HAP-1 (cell line): ENCODE data around the gene RUNX2.

Source experiments
- DNase-seq, 2 experiments: peaks; one replicate each; pipeline ENCODE4 v3.0.0-alpha.2; 2016 to 2020; ENCODE audit warnings: low spot score in 2 of 2
- H3K27me3 ChIP-seq: fragments of 250-450 bp; sonication (Bioruptor Pico); 2 replicates; pipeline ENCODE4 v1.5.1; 2020; ENCODE audit warnings: low read depth, mild to moderate bottlenecking, moderate library complexity
- H3K36me3 ChIP-seq: fragments of 250-450 bp; sonication (Bioruptor Pico); replicated peaks from 2 replicates; pipeline ENCODE4 v1.5.1; 2020; ENCODE audit warnings: mild to moderate bottlenecking
- H3K4me1 ChIP-seq: fragments of 250-450 bp; sonication (Bioruptor Pico); 2 replicates; pipeline ENCODE4 v1.5.1; 2020; ENCODE audit warnings: mild to moderate bottlenecking
- H3K4me3 ChIP-seq: fragments of 250-450 bp; sonication (Bioruptor Pico); 2 replicates; pipeline ENCODE4 v1.5.1; 2020; ENCODE audit warnings: mild to moderate bottlenecking, moderate library complexity
- H3K9me3 ChIP-seq: fragments of 250-450 bp; sonication (Bioruptor Pico); 2 replicates; pipeline ENCODE4 v1.5.1; 2020; ENCODE audit warnings: mild to moderate bottlenecking, moderate library complexity
- in situ Hi-C: fragments of 300-500 bp; cut with MboI; formaldehyde crosslinking; loops from 3 replicates; pipeline ENCODE4 v1.14.3; 2020; ENCODE audit warnings: low sequenced_read_pairs, inconsistent platforms, mixed read lengths

Gene RUNX2

DNA sequence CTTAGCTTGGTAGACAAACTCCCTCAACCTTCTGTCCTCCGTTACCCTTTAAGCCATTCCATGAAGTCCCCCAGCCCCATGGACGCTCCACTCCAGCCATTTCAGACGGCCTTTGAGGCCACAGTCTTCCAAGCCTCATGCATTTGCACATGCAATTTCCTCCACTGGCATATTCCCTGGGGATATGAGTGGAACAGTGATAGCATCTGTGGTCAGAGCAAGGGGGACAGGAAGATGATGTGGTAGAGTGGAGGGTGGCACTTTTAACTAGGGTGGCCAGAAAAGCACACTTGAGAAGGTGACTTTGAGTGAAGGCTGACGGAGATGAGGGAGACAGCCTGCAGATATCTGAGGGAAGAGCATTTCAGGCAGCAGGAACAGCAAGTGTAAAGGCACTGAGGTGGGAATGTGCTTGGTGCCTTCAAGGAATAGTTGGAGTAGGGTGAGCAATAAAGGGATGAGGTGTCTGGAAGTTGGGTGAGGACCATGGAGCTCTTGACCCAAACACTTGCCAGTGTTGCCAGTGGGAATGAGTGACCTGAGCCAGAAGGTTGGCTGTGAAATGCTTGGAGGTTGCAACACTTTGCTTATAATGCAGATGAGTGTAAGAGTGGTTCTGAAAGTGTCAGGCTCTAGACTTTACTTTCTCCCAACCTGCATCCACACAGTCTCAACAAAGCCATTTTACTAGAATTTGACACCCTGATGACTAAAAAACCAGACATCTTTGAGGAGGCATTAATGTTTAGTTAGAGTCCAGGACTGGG, 325.2 kb downstream of the RUNX2 start:
- DNase-seq, result no peak
- Histone ChIP-seq H3K9me3 (no peaks in the 10 kb centered on the region), H3K36me3 (no peaks in the 10 kb centered on the region), H3K4me1 (no peaks in the 10 kb centered on the region), H3K27me3 (no peaks in the 10 kb centered on the region; the same call in 1 of the 2 replicates), H3K4me3 (no peak overlapping the region)
- in situ Hi-C loops, result no loop called here

DNA sequence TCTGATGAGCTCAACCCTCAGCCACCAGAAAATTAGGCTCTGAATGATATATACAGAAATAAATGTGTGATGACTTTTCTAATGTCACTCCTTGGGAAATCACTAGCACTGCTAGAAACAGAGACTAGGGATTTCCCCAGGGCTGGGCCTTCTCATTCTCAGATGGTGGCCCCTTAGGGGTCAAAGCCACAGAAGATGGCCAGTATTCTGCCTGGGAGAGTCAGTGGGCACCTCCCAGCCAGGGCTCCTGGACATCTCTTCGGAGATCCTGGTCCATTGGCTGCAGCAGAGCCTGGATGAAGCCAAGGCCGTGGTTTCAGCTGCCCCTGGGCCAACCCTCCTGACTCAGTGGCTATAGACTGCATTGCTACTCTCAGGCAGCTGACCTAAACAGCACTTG, 326.5 kb downstream of the RUNX2 start:
- Histone ChIP-seq H3K27me3 (no peaks in the 10 kb centered on the region; the same call in 1 of the 2 replicates), H3K4me3 (no peak overlapping the region), H3K36me3 (no peaks in the 10 kb centered on the region), H3K9me3 (no peaks in the 10 kb centered on the region), H3K4me1 (no peaks in the 10 kb centered on the region)
- in situ Hi-C loops, result no loop called here
- DNase-seq, result no peak

DNA sequence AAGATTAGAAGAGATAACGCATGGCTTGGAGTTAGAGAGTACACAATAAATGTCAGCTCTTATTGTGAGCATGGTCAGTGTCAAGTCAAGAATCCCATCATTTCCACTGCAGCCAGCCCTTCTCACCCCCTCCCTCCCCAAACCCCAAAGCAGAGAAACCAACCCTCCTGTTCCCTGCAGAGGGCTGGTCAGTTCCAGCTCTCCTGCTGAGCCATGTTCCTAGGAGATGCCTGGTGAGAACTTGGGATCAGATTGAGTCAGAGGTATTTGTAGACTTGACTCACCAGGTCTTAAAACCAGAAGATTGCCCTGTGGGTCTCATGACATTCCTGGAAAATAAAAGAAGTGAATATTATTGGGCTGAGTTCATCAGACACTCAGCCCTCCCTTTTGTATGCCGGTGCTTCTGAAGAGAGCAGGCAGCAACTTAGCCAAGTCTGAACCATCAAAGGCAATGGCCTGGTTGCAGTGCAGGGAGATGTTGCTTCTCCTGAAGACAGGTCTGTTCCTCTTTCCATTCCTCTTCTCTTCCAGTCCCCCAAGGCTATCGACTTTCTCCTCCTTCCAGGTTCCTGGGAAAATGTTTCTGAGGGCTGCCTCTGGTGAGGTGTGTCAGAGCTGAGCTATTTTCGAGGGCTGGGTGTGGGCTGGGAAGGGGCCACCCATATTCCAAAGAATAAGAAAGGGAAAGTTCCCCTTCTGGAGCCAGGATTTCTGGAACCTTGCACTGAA, 327.8 kb downstream of the RUNX2 start:
- Histone ChIP-seq H3K36me3 (no peaks in the 10 kb centered on the region), H3K4me1 (no peaks in the 10 kb centered on the region), H3K9me3 (no peaks in the 10 kb centered on the region), H3K27me3 (no peaks in the 10 kb centered on the region; the same call in 1 of the 2 replicates), H3K4me3 (no peak overlapping the region)
- DNase-seq, result no peak
- in situ Hi-C loops, result no loop called here

DNA sequence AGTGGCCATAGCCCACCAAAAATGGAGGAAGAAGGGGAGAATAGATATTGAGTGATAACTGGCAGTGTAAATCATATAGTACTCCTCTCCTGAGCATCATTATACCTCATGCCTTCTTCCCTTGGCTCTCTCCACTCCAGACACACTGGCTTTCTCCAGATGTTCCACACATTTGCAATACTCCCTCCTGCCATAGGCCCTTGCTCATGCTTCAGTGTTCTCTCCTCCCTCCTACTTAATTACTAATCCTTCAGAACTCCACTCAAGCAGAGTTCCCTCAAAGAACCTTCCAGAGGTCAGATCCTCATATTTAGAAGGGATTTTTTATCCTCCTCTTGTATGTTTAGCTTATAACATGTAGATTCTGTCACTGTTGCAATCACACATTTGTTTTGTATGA, 329.1 kb downstream of the RUNX2 start:
- Histone ChIP-seq H3K27me3 (no peaks in the 10 kb centered on the region; the same call in 1 of the 2 replicates), H3K9me3 (no peaks in the 10 kb centered on the region), H3K4me1 (no peaks in the 10 kb centered on the region), H3K4me3 (no peak overlapping the region), H3K36me3 (no peaks in the 10 kb centered on the region)
- in situ Hi-C loops, result no loop called here
- DNase-seq, result no peak

DNA sequence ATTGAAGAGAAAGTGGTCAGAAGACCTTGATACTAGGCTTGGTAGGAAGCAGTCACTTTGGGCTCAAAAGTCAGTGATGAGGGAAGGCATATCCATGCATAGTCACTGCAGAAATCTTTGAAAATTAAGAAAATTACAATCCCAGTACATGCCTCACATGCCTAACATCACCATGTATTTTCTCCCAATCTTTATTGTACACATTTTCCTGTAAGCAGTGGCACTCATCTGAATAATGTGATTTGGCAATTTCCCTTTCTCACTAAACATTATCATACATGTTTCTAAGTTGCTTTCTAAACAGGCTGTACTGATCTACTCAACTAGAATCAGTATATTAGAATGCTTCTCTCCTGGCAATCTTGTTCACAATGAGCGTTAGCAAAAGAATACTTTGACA, 330.3 kb downstream of the RUNX2 start:
- in situ Hi-C loops, result no loop called here
- Histone ChIP-seq H3K9me3 (no peaks in the 10 kb centered on the region), H3K4me3 (no peak overlapping the region), H3K4me1 (no peaks in the 10 kb centered on the region), H3K36me3 (no peaks in the 10 kb centered on the region), H3K27me3 (no peaks in the 10 kb centered on the region; the same call in 1 of the 2 replicates)
- DNase-seq, result no peak

DNA sequence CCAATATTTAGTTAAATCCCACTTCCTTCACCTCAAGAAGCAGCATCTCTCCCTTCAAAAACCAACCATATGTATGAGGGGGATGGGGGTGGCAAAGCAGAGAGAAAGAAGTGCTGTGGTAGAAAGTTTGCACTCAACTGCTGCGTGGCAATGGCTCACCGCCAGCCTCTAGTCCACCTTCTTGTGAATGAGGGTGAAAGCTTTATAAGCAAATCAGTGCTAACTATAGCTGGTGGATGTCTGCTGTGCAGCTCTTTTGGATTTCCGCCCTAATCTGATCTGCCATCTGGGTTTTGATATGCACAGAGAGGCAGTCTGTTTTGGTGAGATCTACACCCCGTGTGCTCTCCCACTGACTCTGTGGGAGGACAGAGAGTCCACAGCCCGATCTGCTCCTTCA, 330.8 kb downstream of the RUNX2 start:
- no peak overlapping the region for H3K4me3 ChIP-seq
- H3K4me1 ChIP-seq, result no peaks in the 10 kb centered on the region

DNA sequence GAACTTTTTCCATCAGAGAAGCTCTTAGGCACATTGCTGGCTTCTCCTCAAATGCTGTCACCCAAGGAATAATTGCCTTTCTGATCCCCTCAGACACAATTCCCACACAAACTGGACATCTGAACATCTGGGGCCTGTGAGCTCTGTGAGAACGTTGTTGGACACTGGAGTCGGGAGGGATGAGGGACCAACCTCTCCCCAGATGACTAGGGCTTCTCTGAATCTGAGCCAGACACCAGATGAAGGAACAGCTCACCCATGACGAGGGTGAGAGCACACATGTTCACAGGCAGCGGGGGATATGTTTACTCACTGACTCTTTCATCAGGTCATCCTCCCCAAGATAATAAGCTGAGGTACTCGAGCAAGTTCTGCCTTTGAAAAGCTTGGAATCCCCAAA, 333.5 kb downstream of the RUNX2 start:
- no peaks in the 10 kb centered on the region for H3K36me3 ChIP-seq
- no peaks in the 10 kb centered on the region for H3K4me1 ChIP-seq
- H3K4me3 ChIP-seq, result no peak overlapping the region
- H3K9me3 ChIP-seq, result no peaks in the 10 kb centered on the region
- no peaks in the 10 kb centered on the region; the same call in 1 of the 2 replicates for H3K27me3 ChIP-seq
- no peak for DNase-seq
- in situ Hi-C loops, result no loop called here

More for the DNA sequence above, 330.8 kb downstream of the RUNX2 start:
- in situ Hi-C loops, result no loop called here
- Histone ChIP-seq H3K27me3 (no peaks in the 10 kb centered on the region; the same call in 1 of the 2 replicates), H3K9me3 (no peaks in the 10 kb centered on the region), H3K36me3 (no peaks in the 10 kb centered on the region)
- no peak for DNase-seq

DNA sequence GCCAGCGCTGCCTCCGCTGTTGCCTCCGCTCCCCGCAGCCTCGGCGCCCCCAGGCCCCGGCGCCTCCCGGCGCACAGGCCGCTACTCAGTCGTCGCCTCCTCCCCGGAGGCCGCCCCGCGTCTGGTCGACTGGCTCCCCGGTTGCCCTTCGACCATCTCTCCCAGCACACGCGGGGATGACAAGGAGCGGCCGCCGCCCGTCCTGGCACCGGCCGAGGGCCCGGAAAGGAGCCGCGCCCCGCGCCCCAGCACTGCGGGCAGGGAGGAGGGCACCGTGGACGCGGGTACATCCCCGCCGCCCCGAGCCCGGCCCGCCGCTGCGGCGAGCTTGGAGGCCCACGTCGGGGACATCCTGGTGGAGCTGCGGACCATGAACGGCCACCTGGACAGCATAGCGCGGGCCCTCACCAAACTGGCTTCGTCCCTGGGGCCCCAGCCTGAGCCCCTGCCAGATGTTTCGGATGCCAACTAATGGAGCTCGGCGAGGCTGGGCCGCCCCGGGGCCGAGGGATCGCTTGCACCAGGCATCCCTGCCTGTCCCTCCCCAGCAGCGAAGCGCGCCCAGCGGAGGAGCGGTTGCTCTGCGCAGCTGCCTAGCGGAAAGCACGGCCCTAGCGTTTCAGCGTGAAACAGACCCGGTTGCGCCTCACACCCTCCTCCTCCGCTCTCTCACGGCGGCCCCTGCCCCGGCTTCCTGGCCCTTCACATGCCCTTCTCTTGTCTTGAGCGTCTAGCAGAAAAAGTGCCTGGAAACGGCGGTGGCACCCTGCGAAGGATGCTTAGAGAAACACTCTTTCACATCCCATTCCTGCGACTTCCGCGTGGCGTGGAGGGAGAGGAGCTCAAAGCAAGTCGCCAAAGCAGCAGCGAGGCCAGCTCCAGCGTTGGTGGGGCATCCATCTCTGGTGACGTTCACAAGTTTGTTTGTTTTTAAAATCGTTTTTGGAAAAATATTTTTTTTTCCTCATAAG, 335.4 kb downstream of the RUNX2 start:
- no peaks in the 10 kb centered on the region for H3K27me3 ChIP-seq
- H3K4me1 ChIP-seq, result no peaks in the 10 kb centered on the region
- H3K9me3 ChIP-seq, result no peaks in the 10 kb centered on the region
- in situ Hi-C loops, result no loop called here
- no peak for DNase-seq
- no peaks in the 10 kb centered on the region for H3K36me3 ChIP-seq
- no peak overlapping the region for H3K4me3 ChIP-seq

DNA sequence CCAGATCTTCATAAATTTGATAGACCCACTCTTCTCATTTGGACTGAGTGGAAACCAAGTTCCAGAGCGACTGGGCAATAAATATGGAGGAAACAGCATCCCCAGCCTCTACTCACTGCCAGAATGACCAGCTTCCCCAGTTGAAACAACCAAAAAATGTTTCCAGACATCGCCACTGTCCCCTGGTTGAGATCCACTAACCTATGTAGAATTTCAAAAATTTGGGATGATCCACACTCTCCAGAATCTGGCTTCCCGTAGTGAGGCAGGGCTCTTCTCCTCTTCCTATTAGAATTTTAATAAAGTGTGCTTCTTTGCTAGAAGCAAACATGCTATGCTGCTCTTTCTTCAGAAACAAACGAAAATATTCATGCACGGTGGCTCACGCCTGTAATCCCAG, 336.6 kb downstream of the RUNX2 start:
- H3K4me3 ChIP-seq, result no peak overlapping the region
- DNase-seq, result no peak
- in situ Hi-C loops, result no loop called here
- H3K4me1 ChIP-seq, result no peaks in the 10 kb centered on the region
- H3K27me3 ChIP-seq, result no peaks in the 10 kb centered on the region
- no peaks in the 10 kb centered on the region for H3K9me3 ChIP-seq
- H3K36me3 ChIP-seq, result no peaks in the 10 kb centered on the region

DNA sequence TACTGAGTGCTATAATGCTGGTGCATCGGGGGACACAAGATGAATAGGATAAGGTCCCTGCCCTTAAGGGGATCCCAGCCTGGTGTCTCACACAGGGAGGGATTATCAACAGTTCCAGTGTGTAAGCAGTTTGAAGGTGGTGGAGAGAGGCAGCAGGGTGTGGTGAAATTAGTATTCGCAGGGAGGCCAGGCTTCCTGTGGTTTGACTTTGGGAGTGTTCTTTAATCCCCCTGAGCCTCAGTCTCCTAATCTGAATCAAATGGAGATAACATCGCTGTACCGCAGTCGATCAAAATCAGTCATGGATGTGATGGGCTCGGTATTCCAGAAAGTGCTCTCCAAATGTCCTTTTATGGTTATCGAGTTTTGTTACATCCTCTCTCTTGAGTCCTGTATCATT, 337.7 kb downstream of the RUNX2 start:
- in situ Hi-C loops, result no loop called here
- no peak for DNase-seq
- no peak overlapping the region for H3K4me3 ChIP-seq
- no peaks in the 10 kb centered on the region for H3K36me3 ChIP-seq
- H3K9me3 ChIP-seq, result no peaks in the 10 kb centered on the region
- H3K4me1 ChIP-seq, result no peaks in the 10 kb centered on the region
- H3K27me3 ChIP-seq, result no peaks in the 10 kb centered on the region

DNA sequence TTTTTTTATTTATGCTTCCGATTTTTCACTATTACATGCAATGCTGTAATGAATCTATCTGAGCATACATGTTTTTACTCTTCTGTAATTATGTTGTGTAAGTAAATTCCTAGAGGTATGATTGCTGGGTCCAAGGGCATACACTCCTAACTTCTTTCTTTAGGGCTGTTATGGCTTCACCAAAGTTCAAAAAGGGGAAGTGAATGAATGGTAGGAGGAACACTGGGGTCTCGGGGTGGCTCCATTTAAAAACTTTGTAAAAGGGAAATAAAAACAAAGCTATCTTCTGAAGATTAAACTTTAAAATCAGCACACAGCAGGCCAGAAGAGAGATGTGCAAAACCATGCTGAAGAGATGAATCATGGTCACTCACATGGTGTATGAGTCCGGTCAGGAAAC, 338.7 kb downstream of the RUNX2 start:
- no peak for DNase-seq
- in situ Hi-C loops, result no loop called here
- no peaks in the 10 kb centered on the region for H3K36me3 ChIP-seq
- no peaks in the 10 kb centered on the region for H3K4me1 ChIP-seq
- no peaks in the 10 kb centered on the region for H3K27me3 ChIP-seq
- H3K9me3 ChIP-seq, result no peaks in the 10 kb centered on the region
- H3K4me3 ChIP-seq, result no peak overlapping the region

DNA sequence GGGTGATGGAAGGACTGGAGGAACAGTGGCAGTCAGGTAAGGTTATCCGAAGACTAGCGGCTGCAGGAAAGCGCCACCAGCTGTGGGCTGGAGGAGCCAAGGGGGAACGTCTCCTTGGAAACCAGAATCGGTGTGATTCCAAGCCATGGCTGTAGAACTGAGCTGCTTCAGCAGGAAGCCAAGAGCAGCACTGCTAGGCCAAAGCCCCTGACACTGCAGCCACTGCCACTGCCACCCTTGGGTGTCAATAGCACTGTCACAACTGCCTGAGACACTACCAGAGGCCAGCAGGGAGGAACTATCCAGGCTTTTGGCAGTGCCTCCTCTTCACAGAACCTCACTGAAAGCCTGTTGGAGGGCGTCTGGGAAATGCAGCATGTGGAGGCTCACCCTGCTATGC, 339.2 kb downstream of the RUNX2 start:
- Histone ChIP-seq H3K4me3 (no peak overlapping the region), H3K9me3 (no peaks in the 10 kb centered on the region), H3K4me1 (no peaks in the 10 kb centered on the region), H3K27me3 (no peaks in the 10 kb centered on the region), H3K36me3 (no peaks in the 10 kb centered on the region)
- in situ Hi-C loops, result no loop called here
- DNase-seq, result no peak

DNA sequence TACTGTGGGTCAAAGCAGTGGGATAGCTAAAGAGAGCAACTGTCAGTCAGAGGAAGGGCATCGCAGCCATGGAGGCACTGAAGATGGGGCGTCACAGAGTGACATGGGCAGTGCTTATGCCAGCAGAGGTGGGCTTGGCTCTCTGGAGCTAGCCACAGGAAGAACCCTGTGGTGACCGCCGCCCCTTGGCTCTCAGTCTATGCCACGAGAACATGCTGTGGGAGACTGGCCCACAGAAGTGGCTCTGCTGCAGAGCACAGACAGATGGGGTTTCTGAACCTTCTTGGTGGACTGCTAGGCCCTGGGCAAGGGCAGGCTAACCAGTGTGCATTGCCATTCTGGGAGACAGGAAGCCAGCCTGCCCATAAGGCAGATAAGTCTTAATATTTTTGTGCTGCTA, 339.6 kb downstream of the RUNX2 start:
- Histone ChIP-seq H3K9me3 (no peaks in the 10 kb centered on the region), H3K4me1 (no peaks in the 10 kb centered on the region), H3K27me3 (no peaks in the 10 kb centered on the region), H3K36me3 (no peaks in the 10 kb centered on the region), H3K4me3 (no peak overlapping the region)
- in situ Hi-C loops, result no loop called here
- no peak for DNase-seq
